ENCODE measurements around the gene ZSWIM3. TPM values are rescaled to one million over a fixed set of nuclear protein-coding genes. Genes with fewer than 3 reads are reported as not detected.

ZSWIM3 gene
- total RNA-seq, 3 donors from 2014 or later (not counting 1 experiment from before 2014, with no cell fraction given): 1.4 to 2.3 (median 1.5) TPM

DNA sequence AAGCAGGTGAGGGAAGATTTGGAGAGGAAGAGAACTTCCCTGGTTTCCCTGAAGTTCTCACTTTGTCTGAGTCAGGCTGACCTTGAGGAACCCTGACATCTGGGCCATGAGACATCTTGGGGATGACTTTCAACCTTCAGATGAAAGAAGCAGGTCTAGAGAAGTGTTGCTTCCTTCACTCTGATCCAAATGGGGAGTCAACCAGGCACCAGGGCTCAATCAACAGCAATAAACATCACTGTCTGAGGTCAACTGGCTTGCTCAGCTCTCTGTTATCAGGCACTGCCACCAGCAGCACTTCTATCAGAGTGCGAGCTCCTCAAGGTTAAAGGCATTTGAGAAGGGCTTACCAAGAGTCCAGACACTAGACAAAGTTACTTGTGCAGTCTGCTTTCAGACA lies 6.5 kb upstream of the ZSWIM3 start:
- Mint-ChIP-seq H3K9me3 (no peaks in the 10 kb centered on the region), H3K27ac (no peak overlapping the region), H3K27me3 (ENCODE audit: low read depth in 2 of 2) (no peaks in the 10 kb centered on the region), H3K4me3 (no peak overlapping the region), H3K36me3 (no peaks in the 10 kb centered on the region), H3K4me1 (peaks cover 11 to 21% of the 10 kb centered on the region in 2 donors)
- DNase-seq (no peak), ATAC-seq (no peak)
- Histone ChIP-seq H3K27me3 (ENCODE audit: control insufficient read depth, insufficient read depth, low read length) (no peaks in the 10 kb centered on the region), H3K9me3 (ENCODE audit: control insufficient read depth, insufficient read depth, low read length) (no peaks in the 10 kb centered on the region), H3K36me3 (ENCODE audit: control insufficient read depth, insufficient read depth, low read length) (peaks cover 42% of the 10 kb centered on the region), H3K27ac (ENCODE audit: low read length) (no peak overlapping the region), H3K4me1 (ENCODE audit: control insufficient read depth, insufficient read depth, low read length) (peaks cover 11% of the 10 kb centered on the region), H3K4me3 (ENCODE audit: low read length) (no peak overlapping the region)
- intact Hi-C loops (cut with micrococcal nuclease): no loop called here
- 67% methylated on average over 1 of the region's 1 CpG for WGBS (ENCODE audit: insufficient coverage)
- TF ChIP-seq, protein P1, sequence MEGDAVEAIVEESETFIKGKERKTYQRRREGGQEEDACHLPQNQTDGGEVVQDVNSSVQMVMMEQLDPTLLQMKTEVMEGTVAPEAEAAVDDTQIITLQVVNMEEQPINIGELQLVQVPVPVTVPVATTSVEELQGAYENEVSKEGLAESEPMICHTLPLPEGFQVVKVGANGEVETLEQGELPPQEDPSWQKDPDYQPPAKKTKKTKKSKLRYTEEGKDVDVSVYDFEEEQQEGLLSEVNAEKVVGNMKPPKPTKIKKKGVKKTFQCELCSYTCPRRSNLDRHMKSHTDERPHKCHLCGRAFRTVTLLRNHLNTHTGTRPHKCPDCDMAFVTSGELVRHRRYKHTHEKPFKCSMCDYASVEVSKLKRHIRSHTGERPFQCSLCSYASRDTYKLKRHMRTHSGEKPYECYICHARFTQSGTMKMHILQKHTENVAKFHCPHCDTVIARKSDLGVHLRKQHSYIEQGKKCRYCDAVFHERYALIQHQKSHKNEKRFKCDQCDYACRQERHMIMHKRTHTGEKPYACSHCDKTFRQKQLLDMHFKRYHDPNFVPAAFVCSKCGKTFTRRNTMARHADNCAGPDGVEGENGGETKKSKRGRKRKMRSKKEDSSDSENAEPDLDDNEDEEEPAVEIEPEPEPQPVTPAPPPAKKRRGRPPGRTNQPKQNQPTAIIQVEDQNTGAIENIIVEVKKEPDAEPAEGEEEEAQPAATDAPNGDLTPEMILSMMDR (IDR thresholded peaks at IDR 0.05): no peak

DNA sequence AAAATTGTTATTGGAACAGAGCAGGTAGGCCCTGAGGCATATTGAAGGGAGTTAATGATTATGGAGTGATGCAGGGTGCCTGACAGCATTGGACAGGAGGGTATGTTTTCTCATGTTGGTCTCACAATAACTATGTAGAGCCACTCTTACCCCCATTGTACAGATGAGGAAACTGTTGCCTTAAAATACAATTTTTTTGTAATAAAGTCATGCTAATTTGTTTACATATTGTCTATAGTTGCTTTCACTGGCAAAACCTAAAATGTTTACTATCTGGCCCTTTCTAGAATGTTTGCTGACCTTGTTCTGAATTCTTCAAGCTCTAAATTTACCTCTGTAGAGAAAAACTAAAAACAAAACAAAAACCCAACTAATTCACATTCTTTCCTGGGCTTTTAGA lies 5.9 kb upstream of the ZSWIM3 start:
- Mint-ChIP-seq H3K36me3 (no peaks in the 10 kb centered on the region), H3K4me1 (peaks cover 14 to 27% of the 10 kb centered on the region in 2 donors), H3K27ac (no peak overlapping the region), H3K4me3 (no peak overlapping the region), H3K9me3 (no peaks in the 10 kb centered on the region), H3K27me3 (ENCODE audit: low read depth in 2 of 2) (no peaks in the 10 kb centered on the region)
- H3K27ac ChIP-seq (ENCODE audit: low read length): no peak overlapping the region
- H3K36me3 ChIP-seq (ENCODE audit: control insufficient read depth, insufficient read depth, low read length): peaks cover 37% of the 10 kb centered on the region
- no peaks in the 10 kb centered on the region for H3K9me3 ChIP-seq (ENCODE audit: control insufficient read depth, insufficient read depth, low read length)
- intact Hi-C loops (cut with micrococcal nuclease): no loop called here
- H3K27me3 ChIP-seq (ENCODE audit: control insufficient read depth, insufficient read depth, low read length): no peaks in the 10 kb centered on the region
- ATAC-seq: no peak
- peaks cover 17% of the 10 kb centered on the region for H3K4me1 ChIP-seq (ENCODE audit: control insufficient read depth, insufficient read depth, low read length)
- no peak overlapping the region for H3K4me3 ChIP-seq (ENCODE audit: low read length)
- TF ChIP-seq, protein P1 (IDR thresholded peaks at IDR 0.05): no peak
- DNase-seq: no peak

DNA sequence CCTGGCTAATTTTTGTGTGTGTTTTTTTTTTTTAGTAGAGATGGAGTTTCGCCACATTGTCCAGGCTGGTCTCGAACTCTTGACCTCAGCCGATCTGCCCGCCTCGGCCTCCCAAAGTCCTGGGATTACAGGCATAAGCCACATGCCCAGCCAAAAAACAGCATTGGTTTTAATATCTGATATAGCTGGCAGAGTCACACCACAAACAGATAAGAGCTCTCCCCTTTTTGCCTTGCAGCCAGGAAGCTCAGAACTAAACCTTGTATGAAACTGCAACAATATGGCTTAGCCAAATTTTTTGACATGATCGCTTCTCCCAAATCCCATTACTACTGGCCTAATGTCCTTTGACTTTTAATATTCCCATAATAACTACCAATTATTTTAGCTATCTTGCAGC lies 5.1 kb upstream of the ZSWIM3 start:
- no peaks in the 10 kb centered on the region for H3K9me3 ChIP-seq (ENCODE audit: control insufficient read depth, insufficient read depth, low read length)
- no peak overlapping the region for H3K27ac ChIP-seq (ENCODE audit: low read length)
- intact Hi-C loops (cut with micrococcal nuclease): no loop called here
- ATAC-seq (no peak), DNase-seq (no peak)
- no peak overlapping the region for H3K4me3 ChIP-seq (ENCODE audit: low read length)
- no peaks in the 10 kb centered on the region for H3K9me3 Mint-ChIP-seq
- no peaks in the 10 kb centered on the region for H3K27me3 Mint-ChIP-seq (ENCODE audit: low read depth in 2 of 2)
- H3K4me1 ChIP-seq (ENCODE audit: control insufficient read depth, insufficient read depth, low read length): peaks cover 22% of the 10 kb centered on the region
- peaks cover 35% of the 10 kb centered on the region for H3K36me3 ChIP-seq (ENCODE audit: control insufficient read depth, insufficient read depth, low read length)
- H3K4me1 Mint-ChIP-seq: peaks cover 18 to 34% of the 10 kb centered on the region in 2 donors
- H3K36me3 Mint-ChIP-seq: no peaks in the 10 kb centered on the region
- TF ChIP-seq, protein P1 (IDR thresholded peaks at IDR 0.05): no peak
- WGBS (ENCODE audit: insufficient coverage): 94% methylated on average over 6 of the region's 6 CpGs
- H3K27ac Mint-ChIP-seq: no peak overlapping the region
- H3K4me3 Mint-ChIP-seq: no peak overlapping the region
- no peaks in the 10 kb centered on the region for H3K27me3 ChIP-seq (ENCODE audit: control insufficient read depth, insufficient read depth, low read length)

DNA sequence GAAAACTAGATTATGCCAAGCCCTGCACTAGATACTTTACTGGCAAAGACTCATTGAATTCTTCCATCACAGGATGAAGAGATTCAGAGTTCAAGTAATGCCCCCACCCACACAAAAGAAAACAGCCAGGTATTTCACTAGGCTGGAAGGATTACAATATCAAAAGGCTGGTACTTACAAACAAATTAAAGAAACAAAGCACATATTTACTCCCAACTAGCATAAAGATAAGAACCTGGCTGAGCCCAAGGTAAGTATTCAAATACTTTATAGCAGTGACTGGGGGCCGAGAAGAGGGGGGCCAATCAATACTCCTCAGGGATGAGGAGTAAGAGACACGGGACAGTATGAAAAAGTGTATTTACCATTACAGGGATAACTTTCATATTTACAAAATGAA lies 3.9 kb upstream of the ZSWIM3 start:
- H3K4me3 Mint-ChIP-seq: no peak overlapping the region
- ATAC-seq (no peak), DNase-seq (no peak)
- TF ChIP-seq, protein P1 (IDR thresholded peaks at IDR 0.05): no peak
- H3K4me3 ChIP-seq (ENCODE audit: low read length): no peak overlapping the region
- no peak overlapping the region for H3K27ac Mint-ChIP-seq
- H3K27me3 ChIP-seq (ENCODE audit: control insufficient read depth, insufficient read depth, low read length): no peaks in the 10 kb centered on the region
- H3K27ac ChIP-seq (ENCODE audit: low read length): no peak overlapping the region
- peaks cover 23 to 44% of the 10 kb centered on the region in 2 donors for H3K4me1 Mint-ChIP-seq
- no peaks in the 10 kb centered on the region for H3K36me3 Mint-ChIP-seq
- no CpG with 5 or more reads among the region's 2 CpGs for WGBS (ENCODE audit: insufficient coverage)
- H3K27me3 Mint-ChIP-seq (ENCODE audit: low read depth in 2 of 2): no peaks in the 10 kb centered on the region
- no peaks in the 10 kb centered on the region for H3K9me3 Mint-ChIP-seq
- peaks cover 33% of the 10 kb centered on the region for H3K4me1 ChIP-seq (ENCODE audit: control insufficient read depth, insufficient read depth, low read length)
- intact Hi-C loops (cut with micrococcal nuclease): no loop called here
- peaks cover 28% of the 10 kb centered on the region for H3K36me3 ChIP-seq (ENCODE audit: control insufficient read depth, insufficient read depth, low read length)
- no peaks in the 10 kb centered on the region for H3K9me3 ChIP-seq (ENCODE audit: control insufficient read depth, insufficient read depth, low read length)

Data from natural killer cell (primary cell).